Measurements from ENCODE around the gene PKD1L1. TPM values are rescaled to one million over a fixed set of nuclear protein-coding genes. Genes with fewer than 3 reads are reported as not detected.

PKD1L1 gene
- total and polyA plus RNA-seq, 7 donors: 0.16 to 1.2 (median 0.63) TPM; not detected in 1

DNA sequence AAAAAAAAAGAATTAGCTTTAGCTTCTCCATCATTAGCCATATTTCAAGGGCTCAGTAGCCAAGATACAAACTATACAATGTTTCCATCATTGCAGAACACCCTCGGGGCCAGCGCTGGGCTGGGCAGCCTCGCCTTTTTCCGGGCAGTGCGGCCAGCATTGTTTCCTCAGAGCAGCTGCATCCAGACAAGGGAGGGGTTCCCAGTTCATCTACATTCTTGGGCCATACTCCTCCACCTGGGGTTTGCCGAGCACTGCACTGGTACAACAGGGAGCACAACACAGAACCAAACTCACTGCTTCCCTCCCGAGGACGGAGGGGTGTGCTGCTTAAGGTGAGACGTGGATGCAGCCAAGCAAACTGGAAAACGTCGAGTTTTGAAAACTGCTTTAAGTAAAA is 2.4 kb upstream of the PKD1L1 start:
- intact Hi-C loops (cut with DNase I): no loop called here
- Histone ChIP-seq H3K4me3 (no peak overlapping the region), H3K36me3 (peaks cover 0 to 17% (median 0%) of the 10 kb centered on the region in 4 donors), H3K9me3 (no peaks in the 10 kb centered on the region), H3K4me1 (no peaks in the 10 kb centered on the region), H3K27me3 (no peaks in the 10 kb centered on the region), H3K27ac (no peak overlapping the region)
- DNase-seq: no peak
- TF ChIP-seq POLR2A (IDR thresholded peaks at IDR 0.05) (no peak), POLR2AphosphoS5 (IDR thresholded peaks at IDR 0.05) (no peak), EP300 (IDR thresholded peaks at IDR 0.05) (no peak)
- TF ChIP-seq, protein P1, sequence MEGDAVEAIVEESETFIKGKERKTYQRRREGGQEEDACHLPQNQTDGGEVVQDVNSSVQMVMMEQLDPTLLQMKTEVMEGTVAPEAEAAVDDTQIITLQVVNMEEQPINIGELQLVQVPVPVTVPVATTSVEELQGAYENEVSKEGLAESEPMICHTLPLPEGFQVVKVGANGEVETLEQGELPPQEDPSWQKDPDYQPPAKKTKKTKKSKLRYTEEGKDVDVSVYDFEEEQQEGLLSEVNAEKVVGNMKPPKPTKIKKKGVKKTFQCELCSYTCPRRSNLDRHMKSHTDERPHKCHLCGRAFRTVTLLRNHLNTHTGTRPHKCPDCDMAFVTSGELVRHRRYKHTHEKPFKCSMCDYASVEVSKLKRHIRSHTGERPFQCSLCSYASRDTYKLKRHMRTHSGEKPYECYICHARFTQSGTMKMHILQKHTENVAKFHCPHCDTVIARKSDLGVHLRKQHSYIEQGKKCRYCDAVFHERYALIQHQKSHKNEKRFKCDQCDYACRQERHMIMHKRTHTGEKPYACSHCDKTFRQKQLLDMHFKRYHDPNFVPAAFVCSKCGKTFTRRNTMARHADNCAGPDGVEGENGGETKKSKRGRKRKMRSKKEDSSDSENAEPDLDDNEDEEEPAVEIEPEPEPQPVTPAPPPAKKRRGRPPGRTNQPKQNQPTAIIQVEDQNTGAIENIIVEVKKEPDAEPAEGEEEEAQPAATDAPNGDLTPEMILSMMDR (IDR thresholded peaks at IDR 0.05): no peak
- 15 to 69% methylated on average over 11 of the region's 11 CpGs for WGBS, 2 donors

DNA sequence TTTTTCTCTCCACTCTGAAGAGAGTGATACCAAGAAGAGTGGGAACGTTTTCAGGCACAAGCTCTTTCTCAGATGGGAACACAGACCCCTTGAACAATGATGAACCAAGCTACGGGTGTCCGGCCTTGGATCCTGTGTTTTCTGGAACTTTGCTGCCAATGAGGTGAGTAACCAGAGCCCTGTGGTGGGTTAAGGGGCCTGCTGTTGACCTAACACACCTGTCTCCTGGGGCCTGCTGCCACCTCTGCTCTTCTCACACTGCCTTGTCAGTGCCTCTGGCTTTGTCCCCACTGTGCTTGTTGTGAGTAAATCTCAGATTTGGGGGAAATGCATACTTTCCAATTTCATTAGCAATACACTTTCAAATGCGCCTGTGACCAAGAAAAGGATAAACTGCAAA is 1.4 kb upstream of the PKD1L1 start:
- TF ChIP-seq, protein P1 (IDR thresholded peaks at IDR 0.05): no peak
- TF ChIP-seq POLR2A (IDR thresholded peaks at IDR 0.05) (no peak), EP300 (IDR thresholded peaks at IDR 0.05) (no peak)
- peak overlapping the region in 1 of 4 donors; percentile 27 for H3K27ac ChIP-seq
- peaks cover 0 to 9% (median 0%) of the 10 kb centered on the region in 4 donors for H3K36me3 ChIP-seq
- DNase-seq: no peak
- WGBS, 2 donors: 86 to 88% methylated on average over 4 of the region's 4 CpGs
- H3K9me3 ChIP-seq: no peaks in the 10 kb centered on the region
- intact Hi-C loops (cut with DNase I): no loop called here
- H3K27me3 ChIP-seq: no peaks in the 10 kb centered on the region
- no peak overlapping the region for H3K4me3 ChIP-seq
- H3K4me1 ChIP-seq: no peaks in the 10 kb centered on the region

DNA sequence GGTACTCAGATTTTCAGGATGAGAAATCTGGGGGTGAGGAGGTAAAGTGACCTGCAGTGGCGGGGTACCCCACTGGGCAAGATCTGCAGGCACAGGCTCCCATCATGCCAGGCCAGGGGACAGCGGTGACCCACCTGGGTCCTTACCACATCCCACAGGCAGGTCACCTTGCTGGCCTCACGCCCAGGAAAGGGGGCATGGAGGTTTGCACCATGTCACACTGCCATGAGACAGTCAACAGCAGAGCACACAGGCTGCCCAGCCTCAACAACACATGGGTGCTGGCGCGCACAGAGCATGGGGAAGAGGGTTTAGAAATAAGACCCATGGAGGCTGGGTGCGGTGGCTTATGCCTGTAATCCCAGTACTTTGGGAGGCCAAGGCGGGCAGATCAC is 914 bp downstream of the PKD1L1 start:
- intact Hi-C loops (cut with DNase I): no loop called here
- Histone ChIP-seq H3K4me1 (no peaks in the 10 kb centered on the region), H3K27ac (no peak overlapping the region), H3K9me3 (no peaks in the 10 kb centered on the region), H3K36me3 (no peaks in the 10 kb centered on the region), H3K27me3 (no peaks in the 10 kb centered on the region), H3K4me3 (no peak overlapping the region)
- TF ChIP-seq, protein P1 (IDR thresholded peaks at IDR 0.05): no peak
- TF ChIP-seq POLR2AphosphoS5 (IDR thresholded peaks at IDR 0.05) (no peak), EP300 (IDR thresholded peaks at IDR 0.05) (no peak), POLR2A (IDR thresholded peaks at IDR 0.05) (no peak)
- WGBS, 2 donors: 96 to 99% methylated on average over 7 of the region's 7 CpGs
- DNase-seq: no peak

DNA sequence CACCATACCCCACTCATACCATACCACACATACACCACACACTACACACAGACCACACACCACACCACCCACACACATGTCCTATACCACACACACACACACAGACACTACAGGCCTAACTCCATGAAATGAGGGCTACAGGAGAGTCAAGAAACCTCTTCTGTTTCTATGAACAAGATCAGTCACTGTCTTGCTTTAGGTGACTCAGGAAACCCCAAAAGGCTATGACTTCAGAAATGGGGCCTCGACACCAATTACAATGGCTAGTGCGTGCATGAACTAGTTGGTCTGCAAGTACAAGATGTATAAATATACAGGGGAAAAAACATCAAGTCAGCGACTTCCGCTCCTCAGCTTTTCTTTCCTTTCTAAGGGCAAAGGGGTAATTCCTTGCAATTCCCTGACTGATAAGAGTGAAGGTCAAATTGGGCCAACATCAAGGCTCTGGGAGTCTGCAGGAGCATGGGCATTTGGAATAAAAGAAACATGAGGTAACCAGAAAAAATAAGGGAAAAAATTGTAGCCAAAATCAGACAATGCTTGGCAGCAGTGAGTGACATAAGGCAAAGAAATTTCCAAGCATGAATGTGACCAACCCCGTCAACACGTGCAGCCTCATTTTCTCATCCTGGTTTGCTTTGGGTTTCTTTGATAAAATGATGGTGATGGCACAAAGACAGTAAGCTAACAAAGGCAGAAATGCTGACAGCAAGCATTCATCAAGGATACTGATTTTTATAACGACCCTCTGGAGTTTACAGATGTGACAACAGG is 1.5 kb downstream of the PKD1L1 start:
- H3K27ac ChIP-seq: no peak overlapping the region
- no peaks in the 10 kb centered on the region for H3K9me3 ChIP-seq
- H3K27me3 ChIP-seq: no peaks in the 10 kb centered on the region
- TF ChIP-seq POLR2A (IDR thresholded peaks at IDR 0.05) (no peak), EP300 (IDR thresholded peaks at IDR 0.05) (no peak), POLR2AphosphoS5 (IDR thresholded peaks at IDR 0.05) (peak in 1 of 4 donors; percentile 3)
- TF ChIP-seq, protein P1 (IDR thresholded peaks at IDR 0.05): no peak
- no peak for DNase-seq
- H3K4me1 ChIP-seq: no peaks in the 10 kb centered on the region
- no peaks in the 10 kb centered on the region for H3K36me3 ChIP-seq
- 89 to 92% methylated on average over 7 of the region's 7 CpGs for WGBS, 2 donors
- H3K4me3 ChIP-seq: no peak overlapping the region
- intact Hi-C loops (cut with DNase I): no loop called here

All from sigmoid colon (tissue), 7 donors.